Measurements from ENCODE around the gene SOCS7. TPM values are rescaled to one million over a fixed set of nuclear protein-coding genes. Genes with fewer than 3 reads are reported as not detected.
A peak's percentile ranks its signal among the peaks of the same experiment; 100 is the strongest.

Gene SOCS7
- total RNA-seq, 1 donor from 2014 or later = 23.7 TPM

DNA sequence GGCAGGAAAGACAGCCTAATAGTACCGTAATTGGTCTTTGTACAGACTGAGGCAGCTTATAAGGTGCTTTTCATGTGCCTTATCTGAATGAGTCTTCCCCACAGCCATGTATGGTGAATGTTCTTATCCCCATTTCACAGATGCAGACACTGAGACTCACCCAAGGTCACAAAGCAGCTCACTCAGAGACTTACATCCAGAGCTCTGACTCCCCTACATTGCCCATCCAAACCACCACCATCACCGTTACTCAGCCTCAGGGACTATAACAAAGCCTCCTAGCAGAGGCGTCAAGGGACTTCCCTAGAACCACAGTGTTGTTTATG lies 7.3 kb upstream of the SOCS7 start:
- no peak overlapping the region for H3K4me3 ChIP-seq
- TF ChIP-seq, protein P1, sequence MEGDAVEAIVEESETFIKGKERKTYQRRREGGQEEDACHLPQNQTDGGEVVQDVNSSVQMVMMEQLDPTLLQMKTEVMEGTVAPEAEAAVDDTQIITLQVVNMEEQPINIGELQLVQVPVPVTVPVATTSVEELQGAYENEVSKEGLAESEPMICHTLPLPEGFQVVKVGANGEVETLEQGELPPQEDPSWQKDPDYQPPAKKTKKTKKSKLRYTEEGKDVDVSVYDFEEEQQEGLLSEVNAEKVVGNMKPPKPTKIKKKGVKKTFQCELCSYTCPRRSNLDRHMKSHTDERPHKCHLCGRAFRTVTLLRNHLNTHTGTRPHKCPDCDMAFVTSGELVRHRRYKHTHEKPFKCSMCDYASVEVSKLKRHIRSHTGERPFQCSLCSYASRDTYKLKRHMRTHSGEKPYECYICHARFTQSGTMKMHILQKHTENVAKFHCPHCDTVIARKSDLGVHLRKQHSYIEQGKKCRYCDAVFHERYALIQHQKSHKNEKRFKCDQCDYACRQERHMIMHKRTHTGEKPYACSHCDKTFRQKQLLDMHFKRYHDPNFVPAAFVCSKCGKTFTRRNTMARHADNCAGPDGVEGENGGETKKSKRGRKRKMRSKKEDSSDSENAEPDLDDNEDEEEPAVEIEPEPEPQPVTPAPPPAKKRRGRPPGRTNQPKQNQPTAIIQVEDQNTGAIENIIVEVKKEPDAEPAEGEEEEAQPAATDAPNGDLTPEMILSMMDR (IDR thresholded peaks at IDR 0.05) = no peak
- no peak overlapping the region for H3K27ac ChIP-seq
- ATAC-seq = no peak
- H3K27me3 ChIP-seq = no peaks in the 10 kb centered on the region
- intact Hi-C loops (cut with DNase I) = no loop called here
- H3K9me3 ChIP-seq = no peaks in the 10 kb centered on the region
- no peaks in the 10 kb centered on the region for H3K4me1 ChIP-seq
- H3K36me3 ChIP-seq = no peaks in the 10 kb centered on the region
- DNase-seq = no peak

DNA sequence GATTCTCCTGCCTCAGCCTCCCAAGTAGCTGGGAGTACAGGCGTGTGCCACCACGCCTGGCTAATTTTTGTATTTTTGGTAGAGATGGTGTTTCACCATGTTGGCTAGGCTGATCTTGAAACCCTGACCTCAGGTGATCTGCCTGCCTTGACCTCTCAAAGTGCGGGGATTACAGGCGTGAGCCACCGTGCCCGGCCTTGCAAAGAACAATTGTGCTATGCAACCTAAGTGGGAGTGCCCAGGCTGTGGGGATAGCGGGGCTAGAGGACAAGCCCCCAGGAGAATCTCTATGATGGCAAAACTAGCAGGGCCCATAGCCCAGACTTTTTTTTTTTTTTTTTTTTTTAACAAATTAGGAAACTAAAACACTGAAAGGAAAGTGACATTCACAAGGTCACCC lies 5.9 kb upstream of the SOCS7 start:
- intact Hi-C loops (cut with DNase I) = loop anchor here (5.0 kb wide), 1 partner anchor 72 kb away; no protein-coding TSS in a partner anchor
- Histone ChIP-seq H3K27ac (no peak overlapping the region), H3K27me3 (no peaks in the 10 kb centered on the region), H3K4me1 (no peaks in the 10 kb centered on the region), H3K4me3 (no peak overlapping the region), H3K36me3 (no peaks in the 10 kb centered on the region), H3K9me3 (no peaks in the 10 kb centered on the region)
- ATAC-seq (no peak), DNase-seq (no peak)
- TF ChIP-seq, protein P1 (IDR thresholded peaks at IDR 0.05) = no peak

DNA sequence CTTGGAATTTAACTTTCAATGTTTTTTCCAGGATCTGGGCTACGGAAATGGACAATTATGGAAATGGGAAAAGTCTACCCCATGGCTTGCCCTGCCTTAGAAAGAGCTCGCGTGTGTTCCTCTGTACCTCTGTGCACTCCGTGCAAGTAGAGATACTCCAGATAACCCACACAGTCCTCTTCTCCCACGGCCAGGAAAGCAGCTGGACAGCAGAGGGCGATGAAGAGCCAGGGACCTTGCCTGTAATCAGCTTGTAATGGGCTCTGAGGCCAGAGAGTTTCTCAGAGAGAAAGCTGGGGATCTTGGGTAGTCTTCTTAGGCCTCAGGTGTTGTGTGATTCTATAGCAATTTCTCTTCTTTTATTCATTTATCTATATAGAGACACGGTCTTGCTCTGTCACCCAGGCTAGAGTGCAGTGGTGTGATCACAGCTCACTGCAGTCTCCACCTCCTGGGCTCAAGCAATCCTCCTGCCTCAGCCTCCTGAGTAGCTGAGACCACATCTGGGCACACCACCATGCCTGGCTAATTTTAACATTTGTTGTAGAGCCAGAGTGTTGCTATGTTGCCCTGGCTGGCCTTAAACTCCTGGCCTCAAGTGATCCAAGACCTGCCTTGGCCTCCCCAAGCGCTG lies 2.4 kb upstream of the SOCS7 start:
- DNase-seq (peak; percentile 90), ATAC-seq (peak; percentile 81)
- peaks cover 12% of the 10 kb centered on the region for H3K4me1 ChIP-seq
- intact Hi-C loops (cut with DNase I) = loop anchor here (5.0 kb wide), 1 partner anchor 68 kb away; no protein-coding TSS in a partner anchor
- TF ChIP-seq, protein P1 (IDR thresholded peaks at IDR 0.05) = peak; percentile 94
- no peaks in the 10 kb centered on the region for H3K36me3 ChIP-seq
- H3K27ac ChIP-seq = no peak overlapping the region
- no peaks in the 10 kb centered on the region for H3K27me3 ChIP-seq
- no peaks in the 10 kb centered on the region for H3K9me3 ChIP-seq
- H3K4me3 ChIP-seq = no peak overlapping the region

DNA sequence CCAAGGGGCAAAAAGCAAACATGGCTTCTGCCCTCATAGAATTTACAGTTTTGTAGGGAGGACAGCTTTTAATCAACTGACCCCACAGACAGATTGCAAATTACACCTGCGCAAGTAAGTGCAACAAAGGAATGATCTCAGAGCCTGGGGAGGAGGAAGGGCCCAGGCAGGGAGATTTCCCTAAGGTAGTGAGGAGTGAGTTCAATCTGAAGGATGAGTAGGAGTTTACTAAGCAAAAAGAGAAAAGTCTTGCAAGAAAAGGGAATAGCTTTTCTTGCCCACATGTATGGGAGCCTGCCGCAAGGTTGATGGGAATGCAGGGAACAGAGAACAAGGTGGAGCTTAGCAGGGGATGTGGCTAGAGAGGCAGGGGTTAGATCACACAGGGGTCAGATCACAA lies 1.6 kb upstream of the SOCS7 start:
- peaks cover 20% of the 10 kb centered on the region for H3K4me1 ChIP-seq
- DNase-seq = no peak
- no peak overlapping the region for H3K27ac ChIP-seq
- no peaks in the 10 kb centered on the region for H3K9me3 ChIP-seq
- intact Hi-C loops (cut with DNase I) = no loop called here
- no peak overlapping the region for H3K4me3 ChIP-seq
- TF ChIP-seq, protein P1 (IDR thresholded peaks at IDR 0.05) = no peak
- no peaks in the 10 kb centered on the region for H3K36me3 ChIP-seq
- ATAC-seq = no peak
- no peaks in the 10 kb centered on the region for H3K27me3 ChIP-seq

DNA sequence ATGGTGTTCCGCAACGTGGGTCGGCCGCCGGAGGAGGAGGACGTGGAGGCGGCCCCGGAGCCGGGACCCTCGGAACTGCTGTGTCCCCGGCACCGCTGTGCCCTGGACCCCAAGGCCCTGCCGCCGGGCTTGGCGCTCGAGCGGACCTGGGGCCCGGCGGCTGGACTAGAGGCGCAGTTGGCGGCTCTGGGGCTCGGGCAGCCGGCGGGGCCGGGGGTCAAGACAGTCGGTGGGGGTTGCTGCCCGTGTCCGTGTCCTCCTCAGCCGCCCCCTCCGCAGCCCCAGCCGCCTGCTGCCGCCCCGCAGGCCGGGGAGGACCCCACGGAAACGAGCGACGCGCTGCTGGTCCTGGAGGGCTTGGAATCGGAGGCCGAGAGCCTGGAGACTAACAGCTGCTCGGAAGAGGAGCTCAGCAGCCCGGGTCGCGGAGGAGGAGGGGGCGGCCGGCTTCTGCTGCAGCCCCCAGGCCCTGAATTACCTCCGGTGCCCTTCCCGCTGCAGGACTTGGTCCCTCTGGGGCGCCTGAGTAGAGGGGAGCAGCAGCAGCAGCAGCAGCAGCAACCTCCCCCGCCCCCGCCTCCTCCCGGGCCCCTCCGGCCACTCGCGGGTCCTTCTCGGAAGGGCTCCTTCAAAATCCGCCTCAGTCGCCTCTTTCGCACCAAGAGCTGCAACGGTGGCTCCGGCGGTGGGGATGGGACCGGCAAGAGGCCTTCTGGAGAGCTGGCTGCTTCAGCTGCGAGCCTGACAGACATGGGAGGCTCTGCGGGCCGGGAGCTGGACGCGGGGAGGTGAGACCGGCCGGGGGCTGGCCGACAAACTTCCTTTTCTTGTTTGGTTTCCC lies 821 bp downstream of the SOCS7 start:
- intact Hi-C loops (cut with DNase I) = no loop called here
- ATAC-seq = no peak

More for the DNA sequence above, 821 bp downstream of the SOCS7 start:
- DNase-seq = peak; percentile 77
- Histone ChIP-seq H3K9me3 (no peaks in the 10 kb centered on the region), H3K27me3 (no peaks in the 10 kb centered on the region), H3K27ac (peak overlapping the region; percentile 84), H3K36me3 (no peaks in the 10 kb centered on the region), H3K4me3 (peak overlapping the region; percentile 81), H3K4me1 (peaks cover 21% of the 10 kb centered on the region)
- TF ChIP-seq, protein P1 (IDR thresholded peaks at IDR 0.05) = no peak

Measured in upper lobe of right lung (tissue), 1 donor.